Fibroblast of pulmonary artery (primary cell): Measurements from ENCODE around the gene BCL7A.

ENCODE experiments used
- DNase-seq: peaks from one replicate; pipeline ENCODE4 v3.0.0-alpha.2; 2010; ENCODE audit warnings: low read depth
- H3K4me3 ChIP-seq: replicated peaks from 2 replicates; pipeline ENCODE4 v1.5.1; 2011; ENCODE audit warnings: low read depth, mild to moderate bottlenecking, control low read depth, low read length, moderate library complexity
- CTCF ChIP-seq: IDR thresholded peaks from 2 replicates; pipeline ENCODE4 v1.5.1; 2011; ENCODE audit warnings: mild to moderate bottlenecking, control low read depth, low read length, inconsistent platforms; ENCODE audit errors: missing control alignments

Gene BCL7A

GRCh38 chr12:121990692-121991603, 30.7 kb upstream of the BCL7A start:
- no peak for DNase-seq
- no peak for TF ChIP-seq CTCF
- H3K4me3 ChIP-seq: no peak overlapping the region

- H3K4me3 ChIP-seq: no peak overlapping the region
- peak; percentile 98 for DNase-seq
- no peak for TF ChIP-seq CTCF
Observed at GRCh38 chr12:121992059-121992879, 29.4 kb upstream of the BCL7A start.

GRCh38 chr12:121996050-121996944, 25.4 kb upstream of the BCL7A start:
- TF ChIP-seq CTCF: no peak
- H3K4me3 ChIP-seq: no peak overlapping the region
- no peak for DNase-seq

- H3K4me3 ChIP-seq: no peak overlapping the region
- TF ChIP-seq CTCF: no peak
- no peak for DNase-seq
Observed at GRCh38 chr12:121996945-121997612, 24.6 kb upstream of the BCL7A start.

- DNase-seq: no peak
- TF ChIP-seq CTCF: no peak
- H3K4me3 ChIP-seq: no peak overlapping the region
Observed at GRCh38 chr12:122001466-122002209, 20.0 kb upstream of the BCL7A start.
